C4-2B (cell line): ENCODE data around the gene MYO6.
A peak's percentile ranks its signal among the peaks of the same experiment; 100 is the strongest.

Experiments
- CTCF ChIP-seq: fragments of 450-650 bp; conservative IDR thresholded peaks from 2 replicates; pipeline ENCODE4 v1.5.1; 2017; ENCODE audit warnings: mild to moderate bottlenecking
- ZFX ChIP-seq: fragments of 450-650 bp; IDR thresholded peaks from 2 replicates; pipeline ENCODE4 v1.6.1; 2017

- TF ChIP-seq CTCF: peak; percentile 87
- TF ChIP-seq ZFX: no peak
Observed at GRCh38 chr6:75855052-75855451, 106.0 kb downstream of the MYO6 start.
